Lung (tissue), 12 donors: ENCODE data around the gene ERC2. TPM values are rescaled to one million over a fixed set of nuclear protein-coding genes. Genes with fewer than 3 reads are reported as not detected.

ENCODE experiments used
- ATAC-seq: fragments of 200-7000 bp; cut with Tn5 transposase; one replicate; pipeline ENCODE4 v1.9.1; 2020; ENCODE audit warnings: moderate number of reproducible peaks; ENCODE audit not compliant: insufficient read depth, low FRiP score
- DNase-seq, 3 donors: peaks; one replicate each; pipeline ENCODE4 v3.0.0-alpha.2; 2013 to 2017
- H3K27ac ChIP-seq, 2 donors: one replicate each; pipeline ENCODE4 v1.5.1; 2013; ENCODE audit warnings: mild to moderate bottlenecking in 2 of 2, moderate library complexity in 2 of 2, control low read depth in 1 of 2, inconsistent platforms in 1 of 2, low read depth in 1 of 2, low read length in 1 of 2
- H3K27me3 ChIP-seq, 3 donors: one replicate each; pipeline ENCODE4 v1.5.1; 2013; ENCODE audit warnings: low read length in 2 of 3; ENCODE audit not compliant: control insufficient read depth in 3 of 3, insufficient read depth in 3 of 3
- H3K36me3 ChIP-seq, 4 donors: one replicate each; pipeline ENCODE4 v1.5.1; 2013; ENCODE audit warnings: low read length in 4 of 4, mild to moderate bottlenecking in 1 of 4, moderate library complexity in 1 of 4; ENCODE audit not compliant: control insufficient read depth in 4 of 4, insufficient read depth in 4 of 4
- H3K4me1 ChIP-seq, 5 donors: one replicate each; pipeline ENCODE4 v1.5.1; 2013; ENCODE audit warnings: low read length in 5 of 5, mild to moderate bottlenecking in 2 of 5, moderate library complexity in 1 of 5; ENCODE audit not compliant: control insufficient read depth in 5 of 5, insufficient read depth in 5 of 5
- H3K4me3 ChIP-seq: one replicate; pipeline ENCODE4 v1.5.1; 2013; ENCODE audit warnings: mild to moderate bottlenecking, control low read depth, moderate library complexity
- H3K9ac ChIP-seq, 2 donors: one replicate each; pipeline ENCODE4 v1.5.1; 2013; ENCODE audit warnings: low read length in 2 of 2, control low read depth in 1 of 2; ENCODE audit not compliant: insufficient read depth in 1 of 2
- H3K9me3 ChIP-seq, 4 donors: one replicate each; pipeline ENCODE4 v1.5.1; 2013; ENCODE audit warnings: low read length in 3 of 4, mild to moderate bottlenecking in 1 of 4, moderate library complexity in 1 of 4; ENCODE audit not compliant: control insufficient read depth in 4 of 4, insufficient read depth in 3 of 4
- CTCF ChIP-seq: IDR thresholded peaks from 2 replicates; pipeline ENCODE4 v1.5.1; 2012; ENCODE audit warnings: mild to moderate bottlenecking; ENCODE audit errors: control extremely low read depth, extremely low read depth
- WGBS, 2 donors: extraction: QIAGEN DNeasy Blood & Tissue Kit; methylation state at CpG; one replicate each; pipeline ENCODE4 v1.1.7; 2013; 5-methylcytosine and 5-hydroxymethylcytosine counted together
- polyA plus RNA-seq, 2 donors: library from polyadenylated mRNA; stranded (reverse); fragments of 200-250 nt; gene quantifications; one replicate each; pipeline ENCODE4 v1.2.1, GENCODE V29; 2013
- total RNA-seq, 2 donors: library from RNA; depleted of rRNA in 1 of 2; stranded (reverse); fragments of >200 nt in 1 of 2; gene quantifications; one replicate each; pipeline ENCODE4 v1.2.1, GENCODE V29; 2014 to 2021
- donor health status: control.
- donor health status: control.
- donor health status: Bipolar disorder and iron deficiency.
- donor health status: healthy.
- donor health status: DM: yes; HTN: yes; CAD: no.

The ERC2 gene
- total and polyA plus RNA-seq, 4 donors = 0.20 to 3.5 (median 0.97) TPM

- TF ChIP-seq CTCF = no peak
- DNase-seq (no peak), ATAC-seq (no peak)
- H3K27me3 ChIP-seq = peaks cover 0 to 4% (median 0%) of the 10 kb centered on the region in 3 donors
- H3K4me3 ChIP-seq = no peak overlapping the region
- H3K36me3 ChIP-seq = no peaks in the 10 kb centered on the region
- H3K9ac ChIP-seq = no peak overlapping the region
- no peaks in the 10 kb centered on the region for H3K4me1 ChIP-seq
- peaks cover 0 to 2% (median 0%) of the 10 kb centered on the region in 4 donors for H3K9me3 ChIP-seq
- no peak overlapping the region for H3K27ac ChIP-seq
Measured at GRCh38 chr3:56190130-56190529, 278.1 kb downstream of the ERC2 start.

- Histone ChIP-seq H3K36me3 (no peaks in the 10 kb centered on the region), H3K9ac (no peak overlapping the region), H3K4me1 (no peaks in the 10 kb centered on the region), H3K9me3 (peaks cover 0 to 2% (median 0%) of the 10 kb centered on the region in 4 donors), H3K27ac (no peak overlapping the region), H3K4me3 (no peak overlapping the region), H3K27me3 (peaks cover 0 to 4% (median 0%) of the 10 kb centered on the region in 3 donors)
- ATAC-seq (no peak), DNase-seq (no peak)
- WGBS, 2 donors = 94 to 95% methylated on average over 2 of the region's 2 CpGs
- TF ChIP-seq CTCF = no peak
Measured at GRCh38 chr3:56189536-56189935, 278.7 kb downstream of the ERC2 start.

GRCh38 chr3:56188201-56188600 is 280.1 kb downstream of the ERC2 start:
- H3K9me3 ChIP-seq = peaks cover 0 to 2% (median 0%) of the 10 kb centered on the region in 4 donors
- no peaks in the 10 kb centered on the region for H3K36me3 ChIP-seq
- H3K27ac ChIP-seq = no peak overlapping the region
- DNase-seq = no peak
- no peak overlapping the region for H3K9ac ChIP-seq
- no peak overlapping the region for H3K4me3 ChIP-seq
- no peak for TF ChIP-seq CTCF
- ATAC-seq = no peak
- no peaks in the 10 kb centered on the region for H3K4me1 ChIP-seq
- 88 to 90% methylated on average over 9 of the region's 9 CpGs for WGBS, 2 donors
- peaks cover 0 to 4% (median 0%) of the 10 kb centered on the region in 3 donors for H3K27me3 ChIP-seq

- Histone ChIP-seq H3K27me3 (peaks cover 0 to 4% (median 0%) of the 10 kb centered on the region in 3 donors), H3K27ac (no peak overlapping the region), H3K9me3 (peaks cover 0 to 2% (median 0%) of the 10 kb centered on the region in 4 donors), H3K4me1 (no peaks in the 10 kb centered on the region), H3K9ac (no peak overlapping the region), H3K36me3 (no peaks in the 10 kb centered on the region), H3K4me3 (no peak overlapping the region)
- TF ChIP-seq CTCF = no peak
- ATAC-seq = no peak
- WGBS, 2 donors = 75 to 76% methylated on average over 2 of the region's 2 CpGs
- no peak for DNase-seq
Measured at GRCh38 chr3:56187051-56187450, 281.2 kb downstream of the ERC2 start.
